ENCODE data around the gene ITGB1BP1.

Gene ITGB1BP1

DNA sequence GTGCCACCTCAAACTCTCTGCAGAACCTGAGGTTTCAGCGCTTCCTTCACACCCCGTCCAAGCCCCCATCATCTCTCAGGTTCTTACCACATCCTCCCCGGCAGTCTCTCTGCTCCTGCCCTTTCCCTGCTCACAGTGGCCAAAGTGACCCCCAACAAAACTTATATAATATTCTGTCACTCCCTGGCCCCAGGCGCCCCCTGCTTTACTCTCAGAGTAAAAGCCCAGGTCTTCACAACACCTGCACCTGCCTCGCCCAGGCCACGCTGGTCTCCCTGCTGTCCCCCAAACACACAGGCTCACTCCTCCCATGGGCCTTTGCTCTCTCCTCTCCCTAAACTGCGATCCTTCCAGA, 6.4 kb downstream of the ITGB1BP1 start:
- no peaks in the 10 kb centered on the region for H3K9me3 ChIP-seq
- H3K9ac ChIP-seq = no peak overlapping the region
- H3K27me3 ChIP-seq = no peaks in the 10 kb centered on the region
- TF ChIP-seq Cebpa-rat (IDR thresholded peaks at IDR 0.05) = no peak
- H3K4me3 ChIP-seq = no peak overlapping the region
- peaks cover 66% of the 10 kb centered on the region for H3K36me3 ChIP-seq
- H3K4me1 ChIP-seq = peaks cover 22% of the 10 kb centered on the region
- H3K4me2 ChIP-seq = no peak overlapping the region
- peaks cover 54% of the 10 kb centered on the region for H4K20me1 ChIP-seq
- no peak overlapping the region for H3K27ac ChIP-seq

GRCh38 chr2:9416267-9416961, 6.9 kb downstream of the ITGB1BP1 start:
- Histone ChIP-seq H3K9ac (no peak overlapping the region), H3K4me3 (no peak overlapping the region), H3K27me3 (no peaks in the 10 kb centered on the region), H4K20me1 (peaks cover 49% of the 10 kb centered on the region), H3K36me3 (peaks cover 71% of the 10 kb centered on the region), H3K4me1 (peaks cover 22% of the 10 kb centered on the region), H3K27ac (no peak overlapping the region), H3K9me3 (no peaks in the 10 kb centered on the region), H3K4me2 (no peak overlapping the region)
- no peak for TF ChIP-seq Cebpa-rat (IDR thresholded peaks at IDR 0.05)

GRCh38 chr2:9415516-9416169, 7.7 kb downstream of the ITGB1BP1 start:
- H3K9ac ChIP-seq = no peak overlapping the region
- H3K36me3 ChIP-seq = peaks cover 79% of the 10 kb centered on the region
- no peak overlapping the region for H3K4me2 ChIP-seq
- no peaks in the 10 kb centered on the region for H3K27me3 ChIP-seq
- H3K9me3 ChIP-seq = no peaks in the 10 kb centered on the region
- H3K4me1 ChIP-seq = peaks cover 19% of the 10 kb centered on the region
- no peak for TF ChIP-seq Cebpa-rat (IDR thresholded peaks at IDR 0.05)
- H4K20me1 ChIP-seq = peaks cover 43% of the 10 kb centered on the region
- H3K27ac ChIP-seq = no peak overlapping the region
- no peak overlapping the region for H3K4me3 ChIP-seq

GRCh38 chr2:9412781-9413180, 10.5 kb downstream of the ITGB1BP1 start:
- Histone ChIP-seq H3K27ac (no peak overlapping the region), H3K4me2 (no peak overlapping the region), H4K20me1 (peaks cover 21% of the 10 kb centered on the region; the same call in 1 of the 2 replicates), H3K9ac (no peak overlapping the region), H3K9me3 (no peaks in the 10 kb centered on the region), H3K27me3 (no peaks in the 10 kb centered on the region), H3K36me3 (peaks cover 89% of the 10 kb centered on the region), H3K4me1 (peaks cover 34% of the 10 kb centered on the region), H3K4me3 (no peak overlapping the region)
- TF ChIP-seq Cebpa-rat (IDR thresholded peaks at IDR 0.05) = no peak

DNA sequence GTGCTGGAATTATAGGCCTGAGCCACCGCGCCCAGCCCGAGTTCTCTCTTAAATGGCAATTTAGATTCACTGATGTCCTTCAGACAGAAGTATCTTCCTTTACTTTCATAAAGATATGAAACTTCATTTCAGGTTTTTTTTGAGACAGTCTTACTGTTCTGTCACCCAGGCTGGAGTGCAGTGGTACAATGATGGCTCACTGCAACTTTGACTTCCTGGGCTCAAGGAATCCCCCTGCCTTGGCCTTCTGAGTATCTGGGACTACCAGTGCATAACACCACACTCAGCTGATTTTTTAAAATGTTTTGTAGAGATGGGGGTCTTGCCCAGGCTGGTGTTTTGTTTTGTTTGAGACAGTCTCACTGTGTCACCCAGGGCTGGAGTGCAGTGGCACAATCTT, 13.2 kb downstream of the ITGB1BP1 start:
- Histone ChIP-seq H3K4me1 (peaks cover 34% of the 10 kb centered on the region), H3K27me3 (no peaks in the 10 kb centered on the region), H3K27ac (no peak overlapping the region), H3K9me3 (no peaks in the 10 kb centered on the region), H3K4me2 (no peak overlapping the region; the same call in 1 of the 2 replicates), H3K36me3 (peaks cover 86% of the 10 kb centered on the region), H3K9ac (no peak overlapping the region), H3K4me3 (no peak overlapping the region), H4K20me1 (0 out of 2 replicates have a peak, but pooled peaks cover 9% of the 10 kb centered on the region)
- no peak for TF ChIP-seq Cebpa-rat (IDR thresholded peaks at IDR 0.05)

- H3K9ac ChIP-seq = no peak overlapping the region
- peaks cover 85% of the 10 kb centered on the region for H3K36me3 ChIP-seq
- H3K4me1 ChIP-seq = peaks cover 34% of the 10 kb centered on the region
- no peak overlapping the region for H3K4me3 ChIP-seq
- 0 out of 2 replicates have a peak, but pooled peaks cover 4% of the 10 kb centered on the region for H4K20me1 ChIP-seq
- H3K9me3 ChIP-seq = no peaks in the 10 kb centered on the region
- peak overlapping the region; percentile 4; the same call in 1 of the 2 replicates for H3K27ac ChIP-seq
- TF ChIP-seq Cebpa-rat (IDR thresholded peaks at IDR 0.05) = no peak
- H3K4me2 ChIP-seq = peak overlapping the region; percentile 43
- H3K27me3 ChIP-seq = no peaks in the 10 kb centered on the region
These were observed 14.6 kb downstream of the ITGB1BP1 start for GRCh38 chr2:9408641-9409151.

- Histone ChIP-seq H4K20me1 (0 out of 2 replicates have a peak, but pooled peaks cover 4% of the 10 kb centered on the region), H3K9ac (no peak overlapping the region), H3K27me3 (no peaks in the 10 kb centered on the region), H3K27ac (no peak overlapping the region), H3K4me1 (peaks cover 34% of the 10 kb centered on the region), H3K36me3 (peaks cover 86% of the 10 kb centered on the region), H3K9me3 (no peaks in the 10 kb centered on the region), H3K4me2 (no peak overlapping the region), H3K4me3 (no peak overlapping the region)
- no peak for TF ChIP-seq Cebpa-rat (IDR thresholded peaks at IDR 0.05)
These were observed 15.9 kb downstream of the ITGB1BP1 start for GRCh38 chr2:9407363-9407811.

GRCh38 chr2:9406529-9407362, 16.6 kb downstream of the ITGB1BP1 start:
- 0 out of 2 replicates have a peak, but pooled peaks cover 4% of the 10 kb centered on the region for H4K20me1 ChIP-seq
- H3K4me3 ChIP-seq = no peak overlapping the region
- no peaks in the 10 kb centered on the region for H3K27me3 ChIP-seq
- H3K9me3 ChIP-seq = no peaks in the 10 kb centered on the region
- no peak for TF ChIP-seq Cebpa-rat (IDR thresholded peaks at IDR 0.05)
- H3K4me1 ChIP-seq = peaks cover 32% of the 10 kb centered on the region
- peaks cover 86% of the 10 kb centered on the region for H3K36me3 ChIP-seq
- H3K9ac ChIP-seq = no peak overlapping the region
- H3K27ac ChIP-seq = no peak overlapping the region
- no peak overlapping the region for H3K4me2 ChIP-seq

- H3K9ac ChIP-seq = no peak overlapping the region
- peaks cover 86% of the 10 kb centered on the region for H3K36me3 ChIP-seq
- H3K27ac ChIP-seq = no peak overlapping the region
- H3K27me3 ChIP-seq = no peaks in the 10 kb centered on the region
- 0 out of 2 replicates have a peak, but pooled peaks cover 4% of the 10 kb centered on the region for H4K20me1 ChIP-seq
- H3K4me1 ChIP-seq = peaks cover 36% of the 10 kb centered on the region
- H3K9me3 ChIP-seq = no peaks in the 10 kb centered on the region
- no peak overlapping the region for H3K4me3 ChIP-seq
- no peak for TF ChIP-seq Cebpa-rat (IDR thresholded peaks at IDR 0.05)
- no peak overlapping the region for H3K4me2 ChIP-seq
These were observed 17.7 kb downstream of the ITGB1BP1 start for GRCh38 chr2:9405636-9406035.

Data from BLaER1 (cell line).